Measurements from ENCODE around the gene TCERG1.
"Not testable (repeated sequence)": the region's sequence is repeated elsewhere in the genome, so short reads cannot be mapped to it uniquely, and the experiment has no call there.

TCERG1 gene

DNA sequence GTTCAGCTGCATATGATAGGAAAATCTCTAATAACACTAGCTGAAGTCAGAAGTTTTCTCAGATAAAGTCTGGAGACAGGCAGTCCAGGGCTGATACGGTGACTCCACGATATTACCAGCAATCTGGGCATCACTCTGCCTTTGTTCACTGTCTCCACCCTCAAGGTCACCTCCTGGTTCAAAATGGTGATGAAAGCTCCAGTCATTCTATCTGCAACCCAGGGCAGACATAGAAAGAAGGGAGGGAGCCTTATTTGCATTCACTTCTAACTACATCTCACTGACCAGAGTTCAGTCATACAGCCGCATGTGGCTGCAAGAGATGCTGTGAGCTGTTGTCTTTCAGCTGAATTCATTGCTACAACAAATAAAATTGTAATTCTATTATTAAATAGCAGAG is 91.3 kb downstream of the TCERG1 start:
- Histone ChIP-seq H3K4me1 (ENCODE audit: control insufficient read depth, insufficient read depth, low read length) (no peaks in the 10 kb centered on the region), H3K4me3 (ENCODE audit: insufficient read depth, low read depth, low read length) (no peak overlapping the region), H3K27me3 (ENCODE audit: control insufficient read depth, insufficient read depth, low read length, poor library complexity, severe bottlenecking) (no peaks in the 10 kb centered on the region), H3K9me3 (ENCODE audit: control insufficient read depth, low read length) (no peaks in the 10 kb centered on the region), H3K36me3 (ENCODE audit: control insufficient read depth, insufficient read depth, low read length) (no peaks in the 10 kb centered on the region), H3K27ac (ENCODE audit: insufficient read depth, low read depth, low read length, poor library complexity, severe bottlenecking) (no peak overlapping the region)
- WGBS, 2 experiments: 73 to 77% methylated on average over 3 of the region's 3 CpGs

GRCh38 chr5:146539973-146540372 is 92.8 kb downstream of the TCERG1 start:
- no peaks in the 10 kb centered on the region for H3K9me3 ChIP-seq (ENCODE audit: control insufficient read depth, low read length)
- H3K36me3 ChIP-seq (ENCODE audit: control insufficient read depth, insufficient read depth, low read length): no peaks in the 10 kb centered on the region
- H3K4me3 ChIP-seq (ENCODE audit: insufficient read depth, low read depth, low read length): no peak overlapping the region
- no peaks in the 10 kb centered on the region for H3K27me3 ChIP-seq (ENCODE audit: control insufficient read depth, insufficient read depth, low read length, poor library complexity, severe bottlenecking)
- WGBS, 2 experiments: 94 to 97% methylated on average over 4 of the region's 4 CpGs
- H3K27ac ChIP-seq (ENCODE audit: insufficient read depth, low read depth, low read length, poor library complexity, severe bottlenecking): no peak overlapping the region
- H3K4me1 ChIP-seq (ENCODE audit: control insufficient read depth, insufficient read depth, low read length): no peaks in the 10 kb centered on the region

- Histone ChIP-seq H3K4me1 (ENCODE audit: control insufficient read depth, insufficient read depth, low read length) (no peaks in the 10 kb centered on the region), H3K27ac (ENCODE audit: insufficient read depth, low read depth, low read length, poor library complexity, severe bottlenecking) (no peak overlapping the region), H3K4me3 (ENCODE audit: insufficient read depth, low read depth, low read length) (no peak overlapping the region), H3K9me3 (ENCODE audit: control insufficient read depth, low read length) (no peaks in the 10 kb centered on the region), H3K36me3 (ENCODE audit: control insufficient read depth, insufficient read depth, low read length) (no peaks in the 10 kb centered on the region), H3K27me3 (ENCODE audit: control insufficient read depth, insufficient read depth, low read length, poor library complexity, severe bottlenecking) (no peaks in the 10 kb centered on the region)
- 47 to 87% methylated on average over 1 to 2 of the region's 2 CpGs for WGBS, 2 experiments
Observed at GRCh38 chr5:146540414-146540813, 93.3 kb downstream of the TCERG1 start.

DNA sequence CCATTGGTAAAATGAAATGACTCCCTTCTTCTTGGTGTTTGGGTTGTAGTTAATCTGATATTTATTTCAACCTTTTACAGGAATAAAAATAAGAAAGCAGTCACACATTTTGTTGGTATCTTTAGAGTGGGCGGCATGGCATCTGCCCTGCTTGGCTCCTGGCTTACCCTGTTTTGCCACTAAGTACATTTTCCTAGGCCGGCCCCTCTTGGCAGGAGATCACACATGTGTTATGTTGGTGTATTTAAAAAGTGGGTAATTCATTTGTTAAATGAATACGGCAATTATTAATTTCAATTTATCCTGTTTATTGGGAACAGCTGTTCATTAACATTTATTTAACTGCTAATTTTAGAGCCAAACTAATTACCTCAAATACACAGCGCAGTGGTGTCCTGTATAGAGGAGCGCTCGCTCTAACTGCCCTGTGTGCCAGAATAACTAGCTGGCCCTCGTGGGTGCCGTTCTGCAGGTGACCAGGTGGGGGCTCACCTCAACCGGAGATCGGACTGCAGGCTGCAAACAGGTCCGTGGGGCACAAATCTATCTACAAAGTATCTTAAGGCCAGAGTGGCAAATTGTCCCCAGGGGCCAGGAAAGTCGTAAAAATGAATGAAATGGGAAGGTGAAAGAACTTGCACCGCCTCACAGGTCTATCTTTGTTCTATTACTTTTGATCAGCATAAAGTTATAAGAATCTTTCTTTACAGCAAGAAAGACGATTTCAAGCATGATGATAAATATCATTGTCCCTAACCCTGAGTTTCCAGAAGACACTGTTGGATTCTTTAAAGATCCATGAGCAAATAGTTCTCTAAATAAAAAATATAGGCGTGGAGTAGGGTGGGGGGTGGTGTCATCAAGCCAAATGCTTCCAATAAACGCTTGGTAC is 95.1 kb downstream of the TCERG1 start:
- 38 to 40% methylated on average over 15 of the region's 16 CpGs for WGBS, 2 experiments
- H3K36me3 ChIP-seq (ENCODE audit: control insufficient read depth, insufficient read depth, low read length): no peaks in the 10 kb centered on the region
- H3K4me1 ChIP-seq (ENCODE audit: control insufficient read depth, insufficient read depth, low read length): no peaks in the 10 kb centered on the region
- no peak overlapping the region for H3K27ac ChIP-seq (ENCODE audit: insufficient read depth, low read depth, low read length, poor library complexity, severe bottlenecking)
- no peaks in the 10 kb centered on the region for H3K9me3 ChIP-seq (ENCODE audit: control insufficient read depth, low read length)
- no peak overlapping the region for H3K4me3 ChIP-seq (ENCODE audit: insufficient read depth, low read depth, low read length)
- no peaks in the 10 kb centered on the region for H3K27me3 ChIP-seq (ENCODE audit: control insufficient read depth, insufficient read depth, low read length, poor library complexity, severe bottlenecking)

DNA sequence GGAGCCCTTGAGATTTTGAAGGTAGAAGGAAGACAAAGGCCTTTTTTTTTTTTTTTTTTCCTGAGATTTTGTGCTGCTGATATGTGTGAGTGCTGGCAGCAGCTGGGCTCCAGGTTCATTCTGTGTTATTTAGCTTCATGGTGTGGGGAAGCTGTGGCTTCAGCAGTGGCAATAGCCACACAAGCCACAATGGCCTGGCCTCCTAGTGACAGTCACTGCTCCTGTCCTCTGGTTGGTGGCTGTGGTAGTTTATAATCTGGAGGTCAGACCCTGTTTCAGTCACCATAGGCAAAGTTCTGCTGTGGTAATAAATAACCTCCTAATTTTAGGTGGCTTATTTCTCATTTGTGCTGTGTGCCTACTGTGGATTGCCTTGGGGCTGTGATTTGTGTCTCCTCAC is 97.1 kb downstream of the TCERG1 start:
- no peaks in the 10 kb centered on the region for H3K36me3 ChIP-seq (ENCODE audit: control insufficient read depth, insufficient read depth, low read length)
- H3K27ac ChIP-seq (ENCODE audit: insufficient read depth, low read depth, low read length, poor library complexity, severe bottlenecking): no peak overlapping the region
- no peak overlapping the region for H3K4me3 ChIP-seq (ENCODE audit: insufficient read depth, low read depth, low read length)
- H3K9me3 ChIP-seq (ENCODE audit: control insufficient read depth, low read length): no peaks in the 10 kb centered on the region
- no peaks in the 10 kb centered on the region for H3K27me3 ChIP-seq (ENCODE audit: control insufficient read depth, insufficient read depth, low read length, poor library complexity, severe bottlenecking)
- H3K4me1 ChIP-seq (ENCODE audit: control insufficient read depth, insufficient read depth, low read length): no peaks in the 10 kb centered on the region

DNA sequence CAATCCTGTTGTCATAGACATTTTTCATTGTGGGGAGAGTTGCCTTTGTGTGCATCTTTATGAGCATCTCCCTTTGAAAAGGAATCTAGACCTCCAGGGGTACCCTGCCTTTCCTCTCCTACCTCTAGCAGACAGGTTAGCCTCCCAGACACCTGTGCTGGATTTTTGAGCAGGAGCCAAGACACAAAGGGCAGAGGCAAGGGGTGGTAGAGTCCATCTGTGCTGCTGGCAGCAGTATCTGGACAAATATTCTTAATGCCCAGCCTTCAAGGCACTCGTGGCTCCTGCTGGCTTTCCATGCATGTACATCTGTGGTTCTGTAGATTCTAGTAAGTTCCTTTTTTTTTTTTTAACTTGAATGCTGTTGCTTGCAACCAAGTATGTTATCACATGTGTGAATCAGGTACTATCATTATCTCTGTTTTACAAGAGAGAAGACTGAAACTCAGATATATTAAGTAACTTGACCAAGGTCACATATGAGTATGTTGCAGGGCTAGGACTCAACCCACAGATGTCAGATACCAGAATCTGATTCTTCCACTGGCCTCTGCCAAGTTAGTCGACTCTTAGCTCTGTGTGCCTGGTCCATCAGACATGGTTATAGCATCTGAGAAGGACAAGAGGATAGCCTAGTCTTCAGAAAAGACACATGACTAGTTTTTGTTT is 101.8 kb downstream of the TCERG1 start:
- no peaks in the 10 kb centered on the region for H3K9me3 ChIP-seq (ENCODE audit: control insufficient read depth, low read length)
- no peaks in the 10 kb centered on the region for H3K4me1 ChIP-seq (ENCODE audit: control insufficient read depth, insufficient read depth, low read length)
- H3K27ac ChIP-seq (ENCODE audit: insufficient read depth, low read depth, low read length, poor library complexity, severe bottlenecking): no peak overlapping the region
- H3K36me3 ChIP-seq (ENCODE audit: control insufficient read depth, insufficient read depth, low read length): no peaks in the 10 kb centered on the region
- WGBS, 2 experiments: 93 to 98% methylated on average over 2 of the region's 2 CpGs
- H3K27me3 ChIP-seq (ENCODE audit: control insufficient read depth, insufficient read depth, low read length, poor library complexity, severe bottlenecking): no peaks in the 10 kb centered on the region
- H3K4me3 ChIP-seq (ENCODE audit: insufficient read depth, low read depth, low read length): no peak overlapping the region

DNA sequence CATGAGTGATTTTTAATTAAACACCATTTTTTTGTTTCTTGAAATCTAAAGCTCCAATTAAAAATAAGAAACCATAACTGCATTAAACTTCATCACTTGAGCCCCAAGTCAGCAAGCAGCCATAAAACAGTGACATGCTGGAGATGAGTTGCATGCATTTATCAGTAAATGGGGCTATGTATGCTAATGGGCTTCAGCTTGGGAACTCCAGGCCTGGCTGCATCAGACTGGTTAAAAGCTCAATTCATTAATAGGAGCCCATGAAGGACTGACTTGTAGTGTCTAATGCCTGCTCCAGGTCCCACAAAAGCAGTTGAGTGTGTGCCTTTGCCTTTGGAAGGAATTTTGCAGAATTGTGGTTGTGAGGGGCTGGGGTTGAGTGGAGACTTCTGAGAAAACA is 102.5 kb downstream of the TCERG1 start:
- Histone ChIP-seq H3K4me1 (ENCODE audit: control insufficient read depth, insufficient read depth, low read length) (no peaks in the 10 kb centered on the region), H3K27ac (ENCODE audit: insufficient read depth, low read depth, low read length, poor library complexity, severe bottlenecking) (no peak overlapping the region), H3K36me3 (ENCODE audit: control insufficient read depth, insufficient read depth, low read length) (no peaks in the 10 kb centered on the region), H3K27me3 (ENCODE audit: control insufficient read depth, insufficient read depth, low read length, poor library complexity, severe bottlenecking) (no peaks in the 10 kb centered on the region), H3K9me3 (ENCODE audit: control insufficient read depth, low read length) (no peaks in the 10 kb centered on the region), H3K4me3 (ENCODE audit: insufficient read depth, low read depth, low read length) (no peak overlapping the region)

GRCh38 chr5:146553446-146553845 is 106.3 kb downstream of the TCERG1 start:
- Histone ChIP-seq H3K36me3 (ENCODE audit: control insufficient read depth, insufficient read depth, low read length) (no peaks in the 10 kb centered on the region), H3K9me3 (ENCODE audit: control insufficient read depth, low read length) (no peaks in the 10 kb centered on the region), H3K4me1 (ENCODE audit: control insufficient read depth, insufficient read depth, low read length) (no peaks in the 10 kb centered on the region), H3K4me3 (ENCODE audit: insufficient read depth, low read depth, low read length) (no peak overlapping the region), H3K27ac (ENCODE audit: insufficient read depth, low read depth, low read length, poor library complexity, severe bottlenecking) (no peak overlapping the region), H3K27me3 (ENCODE audit: control insufficient read depth, insufficient read depth, low read length, poor library complexity, severe bottlenecking) (no peaks in the 10 kb centered on the region)
- WGBS, 2 experiments: 89 to 96% methylated on average over 2 to 3 of the region's 3 CpGs

DNA sequence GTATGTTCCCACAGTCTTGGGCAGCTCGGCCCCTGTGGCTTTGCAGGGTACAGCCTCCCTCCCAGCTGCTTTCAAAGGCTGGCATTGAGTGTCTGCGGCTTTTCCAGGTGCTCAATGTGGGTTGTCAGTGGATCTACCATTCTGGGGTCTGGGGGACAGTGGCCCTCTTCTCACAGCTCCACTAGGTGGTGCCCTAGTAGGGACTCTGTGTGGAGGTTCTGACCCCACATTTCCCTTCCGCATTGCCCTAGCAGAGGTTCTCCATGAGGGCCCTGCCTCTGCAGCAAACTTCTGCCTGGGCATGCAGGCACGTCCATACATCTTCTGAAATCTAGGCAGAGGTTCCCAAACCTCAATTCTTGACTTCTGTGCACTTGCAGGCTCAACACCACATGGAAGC is 109.8 kb downstream of the TCERG1 start:
- not testable (repeated sequence) for H3K4me1 ChIP-seq (ENCODE audit: control insufficient read depth, insufficient read depth, low read length); H3K27me3 ChIP-seq (ENCODE audit: control insufficient read depth, insufficient read depth, low read length, poor library complexity, severe bottlenecking); H3K27ac ChIP-seq (ENCODE audit: insufficient read depth, low read depth, low read length, poor library complexity, severe bottlenecking); H3K36me3 ChIP-seq (ENCODE audit: control insufficient read depth, insufficient read depth, low read length); H3K4me3 ChIP-seq (ENCODE audit: insufficient read depth, low read depth, low read length); H3K9me3 ChIP-seq (ENCODE audit: control insufficient read depth, low read length)
- 91 to 92% methylated on average over 4 of the region's 4 CpGs for WGBS, 2 experiments

- WGBS, 2 experiments: 53 to 72% methylated on average over 2 of the region's 3 CpGs
- Histone ChIP-seq H3K27ac (ENCODE audit: insufficient read depth, low read depth, low read length, poor library complexity, severe bottlenecking) (no peak overlapping the region), H3K27me3 (ENCODE audit: control insufficient read depth, insufficient read depth, low read length, poor library complexity, severe bottlenecking) (no peaks in the 10 kb centered on the region), H3K9me3 (ENCODE audit: control insufficient read depth, low read length) (no peaks in the 10 kb centered on the region), H3K4me3 (ENCODE audit: insufficient read depth, low read depth, low read length) (no peak overlapping the region), H3K4me1 (ENCODE audit: control insufficient read depth, insufficient read depth, low read length) (peaks cover 6% of the 10 kb centered on the region), H3K36me3 (ENCODE audit: control insufficient read depth, insufficient read depth, low read length) (no peaks in the 10 kb centered on the region)
Observed at GRCh38 chr5:146560205-146560812, 113.2 kb downstream of the TCERG1 start.

Data from ectodermal cell (in vitro differentiated cells).